Ishikawa (cell line): ENCODE data around the gene CYP8B1.

Experiments
- CREB1 ChIP-seq: IDR thresholded peaks from 2 replicates; pipeline ENCODE4 v1.6.1; 2012; ENCODE audit warnings: low read depth
- EP300 ChIP-seq: IDR thresholded peaks from 2 replicates; pipeline ENCODE4 v1.6.1; 2012; ENCODE audit warnings: borderline replicate concordance
- FOXM1 ChIP-seq: IDR thresholded peaks from 2 replicates; pipeline ENCODE4 v1.6.1; 2012; ENCODE audit warnings: low read depth, borderline replicate concordance
- RAD21 ChIP-seq: IDR thresholded peaks from 2 replicates; pipeline ENCODE4 v1.6.1; 2012; ENCODE audit warnings: low read depth
- TAF1 ChIP-seq: IDR thresholded peaks from 2 replicates; pipeline ENCODE4 v1.6.1; 2012; ENCODE audit warnings: low read depth, mild to moderate bottlenecking
- YY1 ChIP-seq: IDR thresholded peaks from 2 replicates; pipeline ENCODE4 v1.6.1; 2012; ENCODE audit warnings: low read depth
- TF ChIP-seq, protein P1 (sequence below): IDR thresholded peaks from 2 replicates; pipeline ENCODE4 v1.6.1; 2012; ENCODE audit warnings: low read depth, mild to moderate bottlenecking
- TF ChIP-seq, protein P2 (sequence below): IDR thresholded peaks from 2 replicates; pipeline ENCODE4 v1.6.1; 2012

DNA sequence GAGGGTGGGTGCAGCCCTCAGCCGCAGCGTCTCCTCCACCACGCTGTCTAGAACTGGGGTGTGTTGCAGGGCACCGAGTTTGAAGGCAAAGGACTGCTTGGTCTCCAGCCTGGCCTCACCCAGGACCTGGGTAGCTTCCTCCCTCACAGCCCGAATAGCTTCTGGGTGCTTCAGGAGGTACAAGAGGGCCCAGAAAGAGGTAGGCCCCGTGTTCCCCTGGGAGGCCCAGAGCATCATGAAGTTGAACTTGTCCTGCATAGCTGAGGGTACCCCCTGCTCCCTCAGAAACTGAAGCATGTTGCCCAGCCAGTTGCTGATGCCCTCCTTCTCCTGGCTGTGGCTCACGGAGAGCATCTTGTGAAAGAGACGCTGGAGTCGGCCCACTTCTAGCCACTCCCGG is 930 bp downstream of the CYP8B1 start:
- TF ChIP-seq TAF1 (no peak), YY1 (no peak), EP300 (no peak), CREB1 (no peak), RAD21 (no peak), FOXM1 (no peak)
- TF ChIP-seq, protein P1, sequence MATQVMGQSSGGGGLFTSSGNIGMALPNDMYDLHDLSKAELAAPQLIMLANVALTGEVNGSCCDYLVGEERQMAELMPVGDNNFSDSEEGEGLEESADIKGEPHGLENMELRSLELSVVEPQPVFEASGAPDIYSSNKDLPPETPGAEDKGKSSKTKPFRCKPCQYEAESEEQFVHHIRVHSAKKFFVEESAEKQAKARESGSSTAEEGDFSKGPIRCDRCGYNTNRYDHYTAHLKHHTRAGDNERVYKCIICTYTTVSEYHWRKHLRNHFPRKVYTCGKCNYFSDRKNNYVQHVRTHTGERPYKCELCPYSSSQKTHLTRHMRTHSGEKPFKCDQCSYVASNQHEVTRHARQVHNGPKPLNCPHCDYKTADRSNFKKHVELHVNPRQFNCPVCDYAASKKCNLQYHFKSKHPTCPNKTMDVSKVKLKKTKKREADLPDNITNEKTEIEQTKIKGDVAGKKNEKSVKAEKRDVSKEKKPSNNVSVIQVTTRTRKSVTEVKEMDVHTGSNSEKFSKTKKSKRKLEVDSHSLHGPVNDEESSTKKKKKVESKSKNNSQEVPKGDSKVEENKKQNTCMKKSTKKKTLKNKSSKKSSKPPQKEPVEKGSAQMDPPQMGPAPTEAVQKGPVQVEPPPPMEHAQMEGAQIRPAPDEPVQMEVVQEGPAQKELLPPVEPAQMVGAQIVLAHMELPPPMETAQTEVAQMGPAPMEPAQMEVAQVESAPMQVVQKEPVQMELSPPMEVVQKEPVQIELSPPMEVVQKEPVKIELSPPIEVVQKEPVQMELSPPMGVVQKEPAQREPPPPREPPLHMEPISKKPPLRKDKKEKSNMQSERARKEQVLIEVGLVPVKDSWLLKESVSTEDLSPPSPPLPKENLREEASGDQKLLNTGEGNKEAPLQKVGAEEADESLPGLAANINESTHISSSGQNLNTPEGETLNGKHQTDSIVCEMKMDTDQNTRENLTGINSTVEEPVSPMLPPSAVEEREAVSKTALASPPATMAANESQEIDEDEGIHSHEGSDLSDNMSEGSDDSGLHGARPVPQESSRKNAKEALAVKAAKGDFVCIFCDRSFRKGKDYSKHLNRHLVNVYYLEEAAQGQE: no peak
- TF ChIP-seq, protein P2, sequence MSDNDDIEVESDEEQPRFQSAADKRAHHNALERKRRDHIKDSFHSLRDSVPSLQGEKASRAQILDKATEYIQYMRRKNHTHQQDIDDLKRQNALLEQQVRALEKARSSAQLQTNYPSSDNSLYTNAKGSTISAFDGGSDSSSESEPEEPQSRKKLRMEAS: no peak
